Mucosa of descending colon (tissue), 3 donors: ENCODE measurements around the gene PIN1. TPM values are rescaled to one million over a fixed set of nuclear protein-coding genes. Genes with fewer than 3 reads are reported as not detected.

ENCODE experiments used
- ATAC-seq: fragments of 200-7000 bp; cut with Tn5 transposase; one replicate; pipeline ENCODE4 v1.9.1; 2020; ENCODE audit warnings: mild to moderate bottlenecking, moderate library complexity
- DNase-seq, 3 donors: peaks; one replicate each; pipeline ENCODE4 v3.0.0-alpha.2; 2020
- H3K36me3 ChIP-seq: fragments of 200-600 bp; one replicate; pipeline ENCODE4 v1.8.0; 2021; ENCODE audit warnings: low read depth, mild to moderate bottlenecking
- H3K4me1 ChIP-seq: fragments of 200-600 bp; one replicate; pipeline ENCODE4 v1.8.0; 2021; ENCODE audit warnings: low read depth, mild to moderate bottlenecking
- H3K4me3 ChIP-seq: fragments of 200-600 bp; one replicate; pipeline ENCODE4 v1.8.0; 2021; ENCODE audit warnings: mild to moderate bottlenecking
- H3K9me3 ChIP-seq: fragments of 200-600 bp; one replicate; pipeline ENCODE4 v1.8.0; 2021; ENCODE audit warnings: mild to moderate bottlenecking
- CTCF ChIP-seq: fragments of 200-600 bp; IDR thresholded peaks from one replicate; pipeline ENCODE4 v1.8.0; 2022; ENCODE audit warnings: antibody characterized with exemption, mild to moderate bottlenecking
- intact Hi-C, 2 donors: fragments of 100-400 bp; cut with DNase I in 1 of 2; cut with micrococcal nuclease in 1 of 2; formaldehyde crosslinking; loops; one replicate each; pipeline versions ENCODE4 v1.11.0 to v1.11.1; 2022; cut with DNase I, micrococcal nuclease
- total RNA-seq, 3 donors: library from RNA; stranded (reverse); fragmentation: NEBNext Ultra II Directional in 2 of 3; extraction: Animal tissue kit (Norgen Biotek cat#: 25700) in 2 of 3; gene quantifications; one replicate each; pipeline versions ENCODE4 v1.2.1 to v1.2.4, GENCODE V29; 2021 to 2023
- donor health status: DM: no; HTN: no; CAD: no; lungs with moderate emphysema.
- donor health status: DM: no; HTN: no; CAD: no.
- donor health status: DM: no; HTN: yes; CAD: no.

Gene PIN1
- total RNA-seq, 3 donors from 2014 or later, result 44.5 to 64.2 (median 52.5) TPM

GRCh38 chr19:9861503-9861902 is 26.4 kb downstream of the PIN1 start:
- ATAC-seq, result no peak
- intact Hi-C loops, result no loop called here
- Histone ChIP-seq H3K4me1 (no peaks in the 10 kb centered on the region), H3K36me3 (no peaks in the 10 kb centered on the region), H3K4me3 (no peak overlapping the region), H3K9me3 (no peaks in the 10 kb centered on the region)
- no peak for TF ChIP-seq CTCF
- no peak for DNase-seq

GRCh38 chr19:9862938-9863337 is 27.8 kb downstream of the PIN1 start:
- no peaks in the 10 kb centered on the region for H3K9me3 ChIP-seq
- H3K36me3 ChIP-seq, result no peaks in the 10 kb centered on the region
- ATAC-seq (peak; percentile 49), DNase-seq (no peak)
- H3K4me1 ChIP-seq, result no peaks in the 10 kb centered on the region
- no peak overlapping the region for H3K4me3 ChIP-seq
- no peak for TF ChIP-seq CTCF
- intact Hi-C loops, result no loop called here

GRCh38 chr19:9863759-9864158 is 28.6 kb downstream of the PIN1 start:
- ATAC-seq (no peak), DNase-seq (no peak)
- Histone ChIP-seq H3K9me3 (no peaks in the 10 kb centered on the region), H3K36me3 (no peaks in the 10 kb centered on the region), H3K4me1 (no peaks in the 10 kb centered on the region), H3K4me3 (no peak overlapping the region)
- intact Hi-C loops, result no loop called here
- no peak for TF ChIP-seq CTCF

GRCh38 chr19:9865732-9866501 is 30.8 kb downstream of the PIN1 start:
- Histone ChIP-seq H3K4me3 (no peak overlapping the region), H3K36me3 (no peaks in the 10 kb centered on the region), H3K9me3 (no peaks in the 10 kb centered on the region), H3K4me1 (no peaks in the 10 kb centered on the region)
- peak in 1 of 3 donors; percentile 29 for DNase-seq
- no peak for TF ChIP-seq CTCF
- peak; percentile 79 for ATAC-seq
- intact Hi-C loops, result no loop called here

GRCh38 chr19:9868983-9869617 is 34.0 kb downstream of the PIN1 start:
- no peaks in the 10 kb centered on the region for H3K4me1 ChIP-seq
- H3K4me3 ChIP-seq, result no peak overlapping the region
- no peak for ATAC-seq
- DNase-seq, result no peak
- no peak for TF ChIP-seq CTCF
- H3K9me3 ChIP-seq, result no peaks in the 10 kb centered on the region
- H3K36me3 ChIP-seq, result no peaks in the 10 kb centered on the region
- intact Hi-C loops, result no loop called here
